ENCODE measurements around the gene SCYGR4.
"Not testable (repeated sequence)": the region's sequence is repeated elsewhere in the genome, so short reads cannot be mapped to it uniquely, and the experiment has no call there.

Gene SCYGR4

DNA sequence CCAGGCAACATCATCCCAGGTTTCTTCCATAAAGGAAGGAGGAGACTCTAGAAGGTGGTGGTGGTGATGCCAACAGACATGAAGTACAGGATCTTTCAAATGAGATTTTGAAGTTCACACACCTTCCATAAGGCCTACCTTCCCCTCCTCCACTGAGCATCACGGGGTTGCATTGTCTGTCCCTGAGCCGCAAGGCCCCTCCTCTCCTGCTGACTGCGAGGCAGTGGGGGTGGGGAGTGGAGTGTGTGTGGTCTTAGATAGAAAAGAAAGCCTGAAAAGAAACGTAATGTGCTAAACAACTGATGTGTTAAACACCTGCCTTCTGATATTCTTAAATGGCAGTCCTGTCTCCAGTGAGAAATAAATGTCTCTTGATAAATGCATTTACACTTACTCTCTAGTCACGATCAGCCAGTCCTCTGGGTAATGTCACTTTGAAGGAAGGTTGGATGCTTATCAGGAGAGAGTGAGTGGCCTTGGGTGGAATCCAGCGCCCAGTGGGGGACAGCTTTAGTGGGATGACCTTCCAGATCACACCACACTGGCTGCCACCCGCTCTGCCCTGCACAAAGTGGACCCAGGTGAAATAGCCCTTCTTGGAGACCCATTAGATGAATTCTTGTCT, 43.8 kb downstream of the SCYGR4 start:
- no peak for DNase-seq (ENCODE audit: low read depth in 1 of 2, low spot score in 1 of 2)
- in situ Hi-C loops (cut with HindIII; ENCODE audit: low pct_unique_long_range_greater_than_20kb, low sequenced_read_pairs): no loop called here
- TF ChIP-seq JUND (IDR thresholded peaks at IDR 0.05; ENCODE audit: low read depth): no peak

DNA sequence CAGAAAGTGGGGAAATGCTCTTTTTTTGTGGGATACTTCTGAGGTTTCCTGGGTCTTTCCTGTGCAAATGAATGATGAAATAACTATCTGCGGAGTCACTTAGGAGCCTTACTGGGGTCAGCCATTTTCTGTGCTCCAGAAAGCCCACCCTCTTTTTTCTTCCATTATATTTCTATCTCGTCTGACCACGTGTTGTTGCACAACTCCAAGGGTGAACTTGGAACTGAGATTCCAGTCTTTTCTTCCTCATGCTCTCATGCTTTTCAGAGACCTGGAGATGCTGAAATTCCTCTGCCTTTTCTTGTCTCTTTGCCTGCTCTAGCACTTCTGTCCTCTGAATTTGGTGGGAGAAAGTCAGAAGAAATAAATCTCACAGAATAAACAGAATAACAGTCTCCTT, 44.5 kb downstream of the SCYGR4 start:
- in situ Hi-C loops (cut with HindIII; ENCODE audit: low pct_unique_long_range_greater_than_20kb, low sequenced_read_pairs): no loop called here

DNA sequence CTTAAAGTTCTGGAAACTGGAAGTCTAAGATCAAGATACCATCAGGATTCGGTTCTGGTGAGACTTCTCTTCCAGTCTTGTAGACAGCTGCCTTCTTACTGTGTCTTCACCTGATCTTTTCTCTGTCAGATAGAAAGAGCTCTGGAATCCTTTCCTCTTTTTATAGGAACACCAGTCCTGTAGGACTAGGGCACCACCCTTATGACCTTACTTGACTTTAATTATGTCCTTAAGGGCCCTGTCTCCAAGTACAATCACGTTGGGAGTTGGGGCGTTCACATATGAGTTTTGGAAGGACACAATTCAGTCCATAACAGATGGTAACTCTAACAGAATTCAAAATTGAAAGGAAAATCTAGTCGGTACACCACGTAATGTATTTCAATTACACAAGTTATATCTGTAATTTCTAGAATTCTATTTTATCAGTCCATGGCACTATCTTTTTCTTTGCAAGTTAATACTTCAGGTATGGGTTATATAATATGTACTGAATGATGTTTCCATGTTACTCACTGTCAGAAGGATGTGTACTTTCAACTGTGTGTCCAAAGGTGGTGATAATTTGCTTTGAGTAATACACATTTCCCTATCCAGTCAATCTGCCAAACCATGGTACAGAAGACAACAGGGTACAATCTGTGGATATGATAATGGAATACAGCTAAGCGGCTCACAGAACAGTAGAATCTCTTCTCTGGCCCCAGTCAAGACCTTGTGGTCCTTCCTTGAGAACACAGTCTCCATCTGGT, 48.1 kb downstream of the SCYGR4 start:
- no peak for DNase-seq (ENCODE audit: low read depth in 1 of 2, low spot score in 1 of 2)
- in situ Hi-C loops (cut with HindIII; ENCODE audit: low pct_unique_long_range_greater_than_20kb, low sequenced_read_pairs): no loop called here
- TF ChIP-seq JUND (IDR thresholded peaks at IDR 0.05; ENCODE audit: low read depth): no peak

More for the DNA sequence above, 44.5 kb downstream of the SCYGR4 start:
- no peak for TF ChIP-seq JUND (IDR thresholded peaks at IDR 0.05; ENCODE audit: low read depth)
- DNase-seq (ENCODE audit: low read depth in 1 of 2, low spot score in 1 of 2): no peak

DNA sequence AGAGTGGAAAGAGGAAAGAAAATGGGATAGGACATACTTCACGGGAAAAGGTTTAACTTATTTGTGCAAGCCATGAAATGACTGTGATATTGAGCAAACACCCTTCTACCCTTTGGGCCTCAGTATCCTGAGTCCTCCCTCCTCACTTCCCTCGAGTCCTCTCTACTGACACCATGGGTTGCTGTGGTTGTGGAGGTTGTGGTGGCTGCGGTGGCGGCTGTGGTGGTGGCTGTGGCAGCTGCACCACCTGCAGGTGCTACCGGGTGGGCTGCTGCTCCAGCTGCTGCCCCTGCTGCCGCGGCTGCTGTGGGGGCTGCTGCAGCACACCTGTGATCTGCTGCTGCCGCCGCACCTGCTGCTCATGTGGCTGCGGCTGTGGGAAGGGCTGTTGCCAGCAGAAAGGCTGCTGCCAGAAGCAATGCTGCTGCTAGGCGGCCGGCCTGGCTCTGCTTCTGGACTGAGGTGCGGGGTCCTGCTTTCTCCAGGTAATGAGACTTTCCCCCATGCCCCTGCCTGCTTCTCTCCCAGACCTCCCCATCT, 49.4 kb downstream of the SCYGR4 start, which contains the start of gene SCYGR5:
TSS of gene SCYGR5 (plus strand) at position 174 of the 540 bp plus-strand sequence. CDS start at position 174, 0 bp downstream.
- DNase-seq (ENCODE audit: low read depth in 1 of 2, low spot score in 1 of 2); in situ Hi-C loops (cut with HindIII; ENCODE audit: low pct_unique_long_range_greater_than_20kb, low sequenced_read_pairs): not testable (repeated sequence)

All from T47D (cell line).